HepG2 (cell line): Measurements from ENCODE around the gene BTRC. TPM values are rescaled to one million over a fixed set of nuclear protein-coding genes. Genes with fewer than 3 reads are reported as not detected.

ENCODE experiments used
- ATAC-seq: fragments of 200-7000 bp; cut with Tn5 transposase; 3 replicates; pipeline ENCODE4 v1.9.1; 2020; ENCODE audit warnings: mild to moderate bottlenecking, moderate library complexity
- BruUV-seq: library from RNA; stranded (reverse); fragments of 400-500 nt; replicated peaks from 2 replicates; lab custom pipeline; 2021; lab: Mats Ljungman, UMichigan
- CTCF ChIA-PET: fragments of 300-600 bp; formaldehyde crosslinking; extraction: SDS; loops from one replicate; lab custom pipeline; 2021; ENCODE audit warnings: low total read pairs, inconsistent platforms, low intra/inter-chr PET ratio; lab: Yijun Ruan, JAX
- POLR2A ChIA-PET: fragments of 350-600 bp; sonication (Branson Sonifier 250); formaldehyde crosslinking; loops from one replicate; lab custom pipeline; 2020; ENCODE audit warnings: antibody characterized with exemption, inconsistent platforms; lab: Yijun Ruan, JAX
- DNase-seq: peaks from one replicate; pipeline ENCODE4 v3.0.0-alpha.2; 2015; ENCODE audit warnings: low spot score
- FAIRE-seq: peaks from 3 replicates; lab custom pipeline; 2011; peaks lifted over from hg19 to GRCh38; lab: Jason Lieb, UNC
- H2AFZ ChIP-seq: one replicate; pipeline ENCODE4 v1.6.1; 2011; ENCODE audit warnings: low read length, inconsistent platforms
- H3K27ac ChIP-seq: fragments of 300-600 bp; 3 replicates; pipeline ENCODE4 v1.8.0; 2011; ENCODE audit warnings: mixed run types, mild to moderate bottlenecking, mixed read lengths, low read length, inconsistent platforms; ENCODE audit not compliant: insufficient read depth; ENCODE audit errors: extremely low read length
- H3K27me3 ChIP-seq, 2 experiments: fragments of 200-600 bp in 1 of 2; 2 replicates in 1 of 2; 3 replicates in 1 of 2; pipeline versions ENCODE4 v1.6.0 to v1.8.0; 2011; ENCODE audit warnings: low read length in 2 of 2, mild to moderate bottlenecking in 2 of 2, moderate library complexity in 2 of 2, inconsistent platforms in 1 of 2; ENCODE audit not compliant: insufficient read depth in 2 of 2, control insufficient read depth in 1 of 2
- H3K36me3 ChIP-seq, 2 experiments: fragments of 200-600 bp in 1 of 2; replicated peaks in 1 of 2; 2 replicates in 1 of 2; 3 replicates in 1 of 2; pipeline versions ENCODE4 v1.5.1 to v1.8.0; 2011; ENCODE audit warnings: low read length in 2 of 2, inconsistent platforms in 1 of 2; ENCODE audit not compliant: insufficient read depth in 2 of 2, control insufficient read depth in 1 of 2
- H3K4me1 ChIP-seq: 2 replicates; pipeline ENCODE4 v1.5.1; 2012; ENCODE audit warnings: low read length, inconsistent platforms; ENCODE audit not compliant: insufficient read depth
- H3K4me2 ChIP-seq: 2 replicates; pipeline ENCODE4 v1.6.0; 2011; ENCODE audit warnings: low read depth, low read length, inconsistent platforms
- H3K4me3 ChIP-seq, 3 experiments: fragments of 200-600 bp in 1 of 3; sonication (generic), shearing (Covaris generic) in 1 of 3; replicated peaks in 1 of 3; 2 replicates each; pipeline ENCODE4 v1.5.1; 2011 to 2016; ENCODE audit warnings: low read length in 3 of 3, inconsistent platforms in 2 of 3, low read depth in 2 of 3, mild to moderate bottlenecking in 2 of 3, control low read depth in 1 of 3, mixed read lengths in 1 of 3; ENCODE audit not compliant: insufficient read depth in 1 of 3
- H3K79me2 ChIP-seq: one replicate; pipeline ENCODE4 v1.6.1; 2011; ENCODE audit warnings: low read length, inconsistent platforms; ENCODE audit not compliant: insufficient read depth
- H3K9ac ChIP-seq: 2 replicates; pipeline ENCODE4 v1.6.0; 2011; ENCODE audit warnings: mild to moderate bottlenecking, low read depth, low read length, inconsistent platforms; ENCODE audit not compliant: insufficient read depth
- H3K9me3 ChIP-seq: 2 replicates; pipeline ENCODE4 v1.5.1; 2012; ENCODE audit warnings: mild to moderate bottlenecking, low read length
- H4K20me1 ChIP-seq: 2 replicates; pipeline ENCODE4 v1.6.0; 2011; ENCODE audit warnings: inconsistent platforms, mild to moderate bottlenecking, low read length, moderate library complexity; ENCODE audit not compliant: insufficient read depth
- IKZF1 ChIP-seq: fragments of 450-650 bp; IDR thresholded peaks from 2 replicates; pipeline ENCODE4 v1.7.1; 2016
- RELA ChIP-seq: sonication (generic); formaldehyde crosslinking; IDR thresholded peaks from 2 replicates; pipeline ENCODE4 v1.4.0; 2020; ENCODE audit warnings: missing genetic modification reagents
- RFX3 ChIP-seq: IDR thresholded peaks from 2 replicates; pipeline ENCODE4 v1.6.1; 2016; ENCODE audit warnings: missing biosample characterization, missing genetic modification reagents
- SP140L ChIP-seq: sonication (generic); formaldehyde crosslinking; IDR thresholded peaks from 2 replicates; pipeline ENCODE4 v1.4.0; 2020; ENCODE audit warnings: missing genetic modification reagents, borderline replicate concordance
- ZNF10 ChIP-seq: sonication (generic); formaldehyde crosslinking; IDR thresholded peaks from 2 replicates; pipeline ENCODE4 v1.4.0; 2020; ENCODE audit warnings: mild to moderate bottlenecking, low read depth, missing genetic modification reagents, borderline replicate concordance
- ZNF441 ChIP-seq: sonication (generic); formaldehyde crosslinking; IDR thresholded peaks from 2 replicates; pipeline ENCODE4 v1.7.0; 2021; ENCODE audit warnings: missing genetic modification reagents, borderline replicate concordance
- ZNF563 ChIP-seq: sonication (generic); formaldehyde crosslinking; IDR thresholded peaks from 2 replicates; pipeline ENCODE4 v1.8.0; 2022; ENCODE audit warnings: mild to moderate bottlenecking, moderate library complexity, missing genetic modification reagents
- WGBS: methylation state at CpG from one replicate; pipeline ENCODE4 v1.1.6; 2017; ENCODE audit warnings: low lambda C conversion rate; 5-methylcytosine and 5-hydroxymethylcytosine counted together
- in situ Hi-C: cut with HindIII; loops from 2 replicates; pipeline ENCODE4 v1.10.0; 2017; ENCODE audit warnings: low pct_unique_long_range_greater_than_20kb; ENCODE audit not compliant: extremely low pct_ligation_motif_present
- intact Hi-C: fragments of 100-400 bp; cut with micrococcal nuclease; formaldehyde crosslinking; loops from one replicate; pipeline ENCODE4 v1.10.0; 2022; ENCODE audit not compliant: unreplicated experiment
- polyA plus RNA-seq, 8 experiments: library from polyadenylated mRNA; depleted of rRNA in 3 of 8; stranded (reverse) in 7 of 8; unstranded in 1 of 8; fragments of >200 nt; fragmentation: Illumina TruSeq in 4 of 8; extraction: Trizol in 4 of 8; gene quantifications; 2 replicates each; pipeline versions ENCODE4 v1.2.1 to v1.2.3, GENCODE V29; 2011 to 2016; ENCODE audit warnings: low read depth in 4 of 8, missing spikeins in 1 of 8, mixed read lengths in 1 of 8; ENCODE audit not compliant: insufficient read depth in 1 of 8
- total RNA-seq, 5 experiments: library from RNA; depleted of rRNA; stranded (reverse); fragments of >200 nt; fragmentation: Illumina TruSeq; extraction: Trizol; gene quantifications; 2 replicates each; pipeline ENCODE4 v1.2.3, GENCODE V29; 2016; ENCODE audit warnings: low read depth in 1 of 5
- TF ChIP-seq, protein P1 (sequence below): sonication (generic); formaldehyde crosslinking; IDR thresholded peaks from 2 replicates; pipeline ENCODE4 v1.5.0; 2020; ENCODE audit warnings: missing genetic modification reagents
- TF ChIP-seq, protein P2 (sequence below): sonication (generic); formaldehyde crosslinking; IDR thresholded peaks from 2 replicates; pipeline ENCODE4 v1.8.1; 2023; ENCODE audit warnings: mild to moderate bottlenecking, moderate library complexity, missing genetic modification reagents
- TF ChIP-seq, protein P3 (sequence below): sonication (generic); formaldehyde crosslinking; IDR thresholded peaks from 2 replicates; pipeline ENCODE4 v1.4.0; 2020; ENCODE audit warnings: mild to moderate bottlenecking, low read depth, missing genetic modification reagents
- TF ChIP-seq, protein P4 (sequence below), 2 experiments: fragments of 450-650 bp in 1 of 2; sonication (generic) in 1 of 2; formaldehyde crosslinking in 1 of 2; IDR thresholded peaks; 2 replicates each; pipeline versions ENCODE4 v1.6.1 to v1.8.0; 2016 to 2022; ENCODE audit warnings: antibody characterized with exemption in 1 of 2, mild to moderate bottlenecking in 1 of 2, missing genetic modification reagents in 1 of 2

The BTRC gene
- total and polyA plus RNA-seq, 2 of the 13 experiments (the other 11 are each of a cell fraction or from before 2014, with no cell fraction given), result 12.0 to 14.4 TPM

DNA sequence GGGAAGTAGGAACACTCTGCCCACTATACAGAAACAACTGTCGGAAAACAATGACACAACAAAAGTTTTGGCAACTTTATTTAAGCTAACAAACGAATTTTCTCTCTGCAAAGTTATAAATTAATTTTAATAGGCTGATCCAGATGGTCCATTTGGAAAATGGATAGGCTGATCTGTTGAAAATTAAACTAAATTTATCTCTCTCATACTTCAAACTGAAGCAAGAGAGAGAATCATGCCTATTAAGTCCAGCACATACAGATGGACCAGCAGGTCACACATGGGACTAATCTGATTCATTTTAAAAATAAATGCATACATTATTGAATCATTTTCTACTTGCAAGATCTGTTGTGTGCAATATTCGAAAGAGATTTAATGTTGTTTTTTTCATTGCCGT, 110.1 kb downstream of the BTRC start:
- FAIRE-seq (no peak), DNase-seq (no peak), ATAC-seq (no peak)
- Histone ChIP-seq H4K20me1 (no peaks in the 10 kb centered on the region), H3K79me2 (no peaks in the 10 kb centered on the region), H3K9ac (no peak overlapping the region), H3K36me3 (no peaks in the 10 kb centered on the region), H3K4me3 (no peak overlapping the region), H3K9me3 (no peaks in the 10 kb centered on the region), H3K4me2 (no peak overlapping the region), H3K27me3 (no peaks in the 10 kb centered on the region; a peak in 1 of 5 replicates), H2AFZ (no peak overlapping the region), H3K27ac (no peak overlapping the region), H3K4me1 (no peaks in the 10 kb centered on the region)
- in situ Hi-C loops, result no loop called here
- ChIA-PET CTCF (no interaction called here), POLR2A (no interaction called here)
- 86% methylated on average over 4 of the region's 4 CpGs for WGBS
- BruUV-seq, result no TSS peak
- intact Hi-C loops, result no loop called here
- TF ChIP-seq SP140L (CRISPR knock-in tag) (no peak), ZNF563 (CRISPR knock-in tag) (no peak), RFX3 (CRISPR knock-in tag) (no peak), IKZF1 (no peak), ZNF441 (CRISPR knock-in tag) (no peak), RELA (CRISPR knock-in tag) (no peak), ZNF10 (CRISPR knock-in tag) (no peak)
- TF ChIP-seq, protein P1, sequence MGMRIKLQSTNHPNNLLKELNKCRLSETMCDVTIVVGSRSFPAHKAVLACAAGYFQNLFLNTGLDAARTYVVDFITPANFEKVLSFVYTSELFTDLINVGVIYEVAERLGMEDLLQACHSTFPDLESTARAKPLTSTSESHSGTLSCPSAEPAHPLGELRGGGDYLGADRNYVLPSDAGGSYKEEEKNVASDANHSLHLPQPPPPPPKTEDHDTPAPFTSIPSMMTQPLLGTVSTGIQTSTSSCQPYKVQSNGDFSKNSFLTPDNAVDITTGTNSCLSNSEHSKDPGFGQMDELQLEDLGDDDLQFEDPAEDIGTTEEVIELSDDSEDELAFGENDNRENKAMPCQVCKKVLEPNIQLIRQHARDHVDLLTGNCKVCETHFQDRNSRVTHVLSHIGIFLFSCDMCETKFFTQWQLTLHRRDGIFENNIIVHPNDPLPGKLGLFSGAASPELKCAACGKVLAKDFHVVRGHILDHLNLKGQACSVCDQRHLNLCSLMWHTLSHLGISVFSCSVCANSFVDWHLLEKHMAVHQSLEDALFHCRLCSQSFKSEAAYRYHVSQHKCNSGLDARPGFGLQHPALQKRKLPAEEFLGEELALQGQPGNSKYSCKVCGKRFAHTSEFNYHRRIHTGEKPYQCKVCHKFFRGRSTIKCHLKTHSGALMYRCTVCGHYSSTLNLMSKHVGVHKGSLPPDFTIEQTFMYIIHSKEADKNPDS (CRISPR knock-in tag), result no peak
- TF ChIP-seq, protein P2, sequence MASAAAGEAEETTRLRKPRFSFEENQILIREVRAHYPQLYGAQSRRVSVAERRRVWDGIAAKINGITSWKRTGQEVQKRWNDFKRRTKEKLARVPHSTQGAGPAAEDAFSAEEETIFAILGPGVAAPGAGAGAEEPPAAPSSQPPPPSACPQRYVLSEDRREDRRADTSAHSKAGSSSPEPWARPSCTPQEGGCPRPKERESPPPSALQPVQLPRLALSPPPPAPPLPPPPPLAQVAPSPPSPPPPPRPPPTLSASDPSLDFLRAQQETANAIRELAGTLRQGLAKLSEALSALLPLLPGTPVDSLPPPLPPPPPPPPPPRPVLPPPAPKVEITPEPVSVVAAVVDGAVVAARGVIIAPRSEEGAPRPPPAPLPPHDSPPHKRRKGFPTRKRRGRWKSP (CRISPR knock-in tag), result no peak
- TF ChIP-seq, protein P3, sequence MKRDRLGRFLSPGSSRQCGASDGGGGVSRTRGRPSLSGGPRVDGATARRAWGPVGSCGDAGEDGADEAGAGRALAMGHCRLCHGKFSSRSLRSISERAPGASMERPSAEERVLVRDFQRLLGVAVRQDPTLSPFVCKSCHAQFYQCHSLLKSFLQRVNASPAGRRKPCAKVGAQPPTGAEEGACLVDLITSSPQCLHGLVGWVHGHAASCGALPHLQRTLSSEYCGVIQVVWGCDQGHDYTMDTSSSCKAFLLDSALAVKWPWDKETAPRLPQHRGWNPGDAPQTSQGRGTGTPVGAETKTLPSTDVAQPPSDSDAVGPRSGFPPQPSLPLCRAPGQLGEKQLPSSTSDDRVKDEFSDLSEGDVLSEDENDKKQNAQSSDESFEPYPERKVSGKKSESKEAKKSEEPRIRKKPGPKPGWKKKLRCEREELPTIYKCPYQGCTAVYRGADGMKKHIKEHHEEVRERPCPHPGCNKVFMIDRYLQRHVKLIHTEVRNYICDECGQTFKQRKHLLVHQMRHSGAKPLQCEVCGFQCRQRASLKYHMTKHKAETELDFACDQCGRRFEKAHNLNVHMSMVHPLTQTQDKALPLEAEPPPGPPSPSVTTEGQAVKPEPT (CRISPR knock-in tag), result no peak
- TF ChIP-seq, protein P4, sequence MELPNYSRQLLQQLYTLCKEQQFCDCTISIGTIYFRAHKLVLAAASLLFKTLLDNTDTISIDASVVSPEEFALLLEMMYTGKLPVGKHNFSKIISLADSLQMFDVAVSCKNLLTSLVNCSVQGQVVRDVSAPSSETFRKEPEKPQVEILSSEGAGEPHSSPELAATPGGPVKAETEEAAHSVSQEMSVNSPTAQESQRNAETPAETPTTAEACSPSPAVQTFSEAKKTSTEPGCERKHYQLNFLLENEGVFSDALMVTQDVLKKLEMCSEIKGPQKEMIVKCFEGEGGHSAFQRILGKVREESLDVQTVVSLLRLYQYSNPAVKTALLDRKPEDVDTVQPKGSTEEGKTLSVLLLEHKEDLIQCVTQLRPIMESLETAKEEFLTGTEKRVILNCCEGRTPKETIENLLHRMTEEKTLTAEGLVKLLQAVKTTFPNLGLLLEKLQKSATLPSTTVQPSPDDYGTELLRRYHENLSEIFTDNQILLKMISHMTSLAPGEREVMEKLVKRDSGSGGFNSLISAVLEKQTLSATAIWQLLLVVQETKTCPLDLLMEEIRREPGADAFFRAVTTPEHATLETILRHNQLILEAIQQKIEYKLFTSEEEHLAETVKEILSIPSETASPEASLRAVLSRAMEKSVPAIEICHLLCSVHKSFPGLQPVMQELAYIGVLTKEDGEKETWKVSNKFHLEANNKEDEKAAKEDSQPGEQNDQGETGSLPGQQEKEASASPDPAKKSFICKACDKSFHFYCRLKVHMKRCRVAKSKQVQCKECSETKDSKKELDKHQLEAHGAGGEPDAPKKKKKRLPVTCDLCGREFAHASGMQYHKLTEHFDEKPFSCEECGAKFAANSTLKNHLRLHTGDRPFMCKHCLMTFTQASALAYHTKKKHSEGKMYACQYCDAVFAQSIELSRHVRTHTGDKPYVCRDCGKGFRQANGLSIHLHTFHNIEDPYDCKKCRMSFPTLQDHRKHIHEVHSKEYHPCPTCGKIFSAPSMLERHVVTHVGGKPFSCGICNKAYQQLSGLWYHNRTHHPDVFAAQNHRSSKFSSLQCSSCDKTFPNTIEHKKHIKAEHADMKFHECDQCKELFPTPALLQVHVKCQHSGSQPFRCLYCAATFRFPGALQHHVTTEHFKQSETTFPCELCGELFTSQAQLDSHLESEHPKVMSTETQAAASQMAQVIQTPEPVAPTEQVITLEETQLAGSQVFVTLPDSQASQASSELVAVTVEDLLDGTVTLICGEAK (IDR thresholded peaks at IDR 0.05), result no peak
- TF ChIP-seq, protein P4 (CRISPR knock-in tag; IDR thresholded peaks at IDR 0.05), result no peak
